Measurements from ENCODE around the gene OXSR1.

The OXSR1 gene

DNA sequence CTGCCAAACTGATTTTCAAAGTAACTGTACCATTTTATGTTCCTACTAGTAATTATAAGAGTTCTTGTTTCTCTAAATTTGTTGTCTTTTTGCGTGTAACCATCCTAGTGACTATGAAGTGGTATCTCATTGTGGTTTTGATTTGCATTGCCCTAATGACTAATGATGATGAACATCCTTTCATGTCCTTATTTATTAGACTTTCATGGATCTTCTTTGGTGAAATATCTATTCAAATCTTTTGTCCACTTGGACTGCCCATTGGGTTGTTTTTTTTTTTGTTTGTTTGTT lies 3.6 kb downstream of the OXSR1 start:
- Histone ChIP-seq H3F3A (ENCODE audit: low read depth) (no peaks in the 10 kb centered on the region), H3K4me1 (ENCODE audit: insufficient read depth, low read length, poor library complexity, severe bottlenecking) (peaks cover 78% of the 10 kb centered on the region), H4K20me1 (ENCODE audit: insufficient read depth, low read length, poor library complexity, severe bottlenecking) (peaks cover 74% of the 10 kb centered on the region), H3K79me2 (ENCODE audit: insufficient read depth, low read length) (peaks cover 91% of the 10 kb centered on the region), H3K4me2 (ENCODE audit: low read depth, low read length, poor library complexity, severe bottlenecking) (peak overlapping the region; percentile 98), H2AFZ (ENCODE audit: low read length) (no peak overlapping the region), H3K4me3 (ENCODE audit: low read length, poor library complexity, severe bottlenecking) (peak overlapping the region; percentile 87), H3K9ac (ENCODE audit: low read depth, low read length, poor library complexity, severe bottlenecking) (peak overlapping the region; percentile 66), H3K9me3 (ENCODE audit: insufficient read depth, low read depth, low read length) (no peaks in the 10 kb centered on the region), H3K36me3 (ENCODE audit: insufficient read depth, low read length) (no peaks in the 10 kb centered on the region), H3K27me3 (ENCODE audit: insufficient read depth, low read length, poor library complexity, severe bottlenecking) (no peaks in the 10 kb centered on the region), H3K9me2 (replicated peaks; ENCODE audit: low read depth, low read length) (no peaks in the 10 kb centered on the region)
- TF ChIP-seq, protein P1, sequence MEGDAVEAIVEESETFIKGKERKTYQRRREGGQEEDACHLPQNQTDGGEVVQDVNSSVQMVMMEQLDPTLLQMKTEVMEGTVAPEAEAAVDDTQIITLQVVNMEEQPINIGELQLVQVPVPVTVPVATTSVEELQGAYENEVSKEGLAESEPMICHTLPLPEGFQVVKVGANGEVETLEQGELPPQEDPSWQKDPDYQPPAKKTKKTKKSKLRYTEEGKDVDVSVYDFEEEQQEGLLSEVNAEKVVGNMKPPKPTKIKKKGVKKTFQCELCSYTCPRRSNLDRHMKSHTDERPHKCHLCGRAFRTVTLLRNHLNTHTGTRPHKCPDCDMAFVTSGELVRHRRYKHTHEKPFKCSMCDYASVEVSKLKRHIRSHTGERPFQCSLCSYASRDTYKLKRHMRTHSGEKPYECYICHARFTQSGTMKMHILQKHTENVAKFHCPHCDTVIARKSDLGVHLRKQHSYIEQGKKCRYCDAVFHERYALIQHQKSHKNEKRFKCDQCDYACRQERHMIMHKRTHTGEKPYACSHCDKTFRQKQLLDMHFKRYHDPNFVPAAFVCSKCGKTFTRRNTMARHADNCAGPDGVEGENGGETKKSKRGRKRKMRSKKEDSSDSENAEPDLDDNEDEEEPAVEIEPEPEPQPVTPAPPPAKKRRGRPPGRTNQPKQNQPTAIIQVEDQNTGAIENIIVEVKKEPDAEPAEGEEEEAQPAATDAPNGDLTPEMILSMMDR (conservative IDR thresholded peaks at IDR 0.05; ENCODE audit: low read length), result no peak
- no peak for TF ChIP-seq EZH2phosphoT487 (IDR thresholded peaks at IDR 0.05; ENCODE audit: borderline replicate concordance)

DNA sequence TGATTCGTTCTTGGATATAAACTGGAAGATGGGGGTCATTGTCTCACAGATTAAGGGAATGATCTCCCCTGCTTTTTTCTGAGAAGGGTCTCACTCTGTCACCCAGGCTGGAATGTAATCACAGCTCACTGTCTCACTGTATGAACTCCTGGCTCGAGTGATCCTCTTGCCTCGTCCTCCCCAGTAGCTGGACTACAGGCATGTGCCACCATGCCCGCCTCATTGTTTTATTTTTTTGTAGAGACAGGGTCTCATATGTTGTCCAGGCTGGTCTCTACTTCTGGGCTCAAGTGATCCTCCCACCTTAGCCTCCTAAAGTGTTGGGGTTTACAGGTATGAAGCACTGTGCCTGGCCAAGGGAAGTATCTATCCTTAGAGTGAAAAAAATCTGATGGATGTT lies 5.4 kb downstream of the OXSR1 start:
- Histone ChIP-seq H4K20me1 (ENCODE audit: insufficient read depth, low read length, poor library complexity, severe bottlenecking) (peaks cover 84% of the 10 kb centered on the region), H3K9me3 (ENCODE audit: insufficient read depth, low read depth, low read length) (no peaks in the 10 kb centered on the region), H3K36me3 (ENCODE audit: insufficient read depth, low read length) (no peaks in the 10 kb centered on the region), H3K9me2 (replicated peaks; ENCODE audit: low read depth, low read length) (no peaks in the 10 kb centered on the region), H3K4me2 (ENCODE audit: low read depth, low read length, poor library complexity, severe bottlenecking) (peak overlapping the region; percentile 98), H3K9ac (ENCODE audit: low read depth, low read length, poor library complexity, severe bottlenecking) (peak overlapping the region; percentile 37), H2AFZ (ENCODE audit: low read length) (no peak overlapping the region), H3F3A (ENCODE audit: low read depth) (no peaks in the 10 kb centered on the region), H3K79me2 (ENCODE audit: insufficient read depth, low read length) (peaks cover 99% of the 10 kb centered on the region), H3K4me1 (ENCODE audit: insufficient read depth, low read length, poor library complexity, severe bottlenecking) (peaks cover 78% of the 10 kb centered on the region), H3K4me3 (ENCODE audit: low read length, poor library complexity, severe bottlenecking) (peak overlapping the region; percentile 42), H3K27me3 (ENCODE audit: insufficient read depth, low read length, poor library complexity, severe bottlenecking) (no peaks in the 10 kb centered on the region)
- TF ChIP-seq, protein P1 (conservative IDR thresholded peaks at IDR 0.05; ENCODE audit: low read length), result no peak
- TF ChIP-seq EZH2phosphoT487 (IDR thresholded peaks at IDR 0.05; ENCODE audit: borderline replicate concordance), result no peak

DNA sequence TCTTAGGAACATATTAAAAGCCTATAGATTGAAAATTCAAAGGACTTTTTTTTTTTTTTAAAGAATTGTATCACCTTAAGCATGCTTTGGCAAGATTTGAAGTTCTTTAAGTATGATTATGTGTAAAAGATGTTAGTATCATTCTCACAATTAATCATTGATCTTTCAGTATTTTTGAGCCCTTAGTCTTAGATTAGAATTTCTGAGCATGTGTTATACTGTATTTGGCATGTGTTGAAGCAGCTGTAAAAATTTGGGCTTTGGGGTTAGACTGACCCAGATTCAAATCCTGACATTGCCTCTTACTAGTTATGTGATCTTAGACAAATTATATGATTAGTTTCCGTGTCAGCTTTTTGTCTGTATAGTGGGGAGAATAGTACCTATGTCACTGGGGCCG lies 6.3 kb downstream of the OXSR1 start:
- peaks cover 99% of the 10 kb centered on the region for H3K79me2 ChIP-seq (ENCODE audit: insufficient read depth, low read length)
- no peaks in the 10 kb centered on the region for H3F3A ChIP-seq (ENCODE audit: low read depth)
- H2AFZ ChIP-seq (ENCODE audit: low read length), result no peak overlapping the region
- peak overlapping the region; percentile 37 for H3K9ac ChIP-seq (ENCODE audit: low read depth, low read length, poor library complexity, severe bottlenecking)
- peaks cover 88% of the 10 kb centered on the region for H4K20me1 ChIP-seq (ENCODE audit: insufficient read depth, low read length, poor library complexity, severe bottlenecking)
- H3K27me3 ChIP-seq (ENCODE audit: insufficient read depth, low read length, poor library complexity, severe bottlenecking), result no peaks in the 10 kb centered on the region
- H3K36me3 ChIP-seq (ENCODE audit: insufficient read depth, low read length), result no peaks in the 10 kb centered on the region
- H3K9me2 ChIP-seq (replicated peaks; ENCODE audit: low read depth, low read length), result no peaks in the 10 kb centered on the region
- H3K4me1 ChIP-seq (ENCODE audit: insufficient read depth, low read length, poor library complexity, severe bottlenecking), result peaks cover 81% of the 10 kb centered on the region
- no peak for TF ChIP-seq EZH2phosphoT487 (IDR thresholded peaks at IDR 0.05; ENCODE audit: borderline replicate concordance)
- TF ChIP-seq, protein P1 (conservative IDR thresholded peaks at IDR 0.05; ENCODE audit: low read length), result no peak
- H3K9me3 ChIP-seq (ENCODE audit: insufficient read depth, low read depth, low read length), result no peaks in the 10 kb centered on the region
- peak overlapping the region; percentile 98 for H3K4me2 ChIP-seq (ENCODE audit: low read depth, low read length, poor library complexity, severe bottlenecking)
- peak overlapping the region; percentile 42 for H3K4me3 ChIP-seq (ENCODE audit: low read length, poor library complexity, severe bottlenecking)

Measured in Loucy (cell line).